Dermis lymphatic vessel endothelial cell (primary cell): ENCODE data around the gene ATF1. TPM values are rescaled to one million over a fixed set of nuclear protein-coding genes. Genes with fewer than 3 reads are reported as not detected.

ENCODE experiments used
- total RNA-seq: library from RNA; depleted of rRNA; stranded (reverse); fragments of >200 nt; gene quantifications from 2 replicates; pipeline ENCODE4 v1.2.1, GENCODE V29; 2014

Gene ATF1
- total RNA-seq: 21.6 and 27.7 TPM in 2 replicates

DNA sequence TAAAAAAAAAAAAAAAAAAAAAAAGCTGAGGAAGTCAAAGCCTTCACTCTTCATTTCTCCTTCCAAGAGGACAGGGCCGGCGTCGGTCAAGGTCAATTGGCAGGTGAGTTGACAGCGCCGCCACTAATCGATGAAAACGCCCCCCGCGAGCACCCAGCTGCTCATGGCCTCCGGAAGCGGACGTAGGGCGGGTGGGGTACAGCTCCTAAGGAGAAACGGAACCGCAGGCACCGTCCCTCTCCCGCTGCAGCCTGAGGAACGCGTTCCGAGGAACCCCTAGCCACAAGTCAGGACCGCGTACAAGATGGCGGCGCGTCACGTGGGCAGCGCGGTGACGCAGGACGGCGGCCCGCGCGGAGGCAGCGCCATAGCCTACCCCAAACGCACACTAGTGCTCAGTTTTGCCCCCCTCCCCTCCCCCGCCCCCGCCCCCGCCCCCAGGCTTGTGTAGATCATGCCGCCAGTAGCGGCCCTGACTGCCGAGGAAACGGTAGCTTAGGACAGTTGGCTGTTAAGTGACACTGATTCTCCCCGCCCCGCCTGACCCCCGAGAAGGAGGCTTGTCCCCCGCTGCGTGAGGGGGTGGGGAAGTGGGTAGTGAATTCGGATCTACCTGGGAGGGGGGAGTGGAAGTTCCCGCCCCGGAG lies at the start of gene ATF1:
TSS of gene ATF1 (plus strand) at position 463 of the 647 bp plus-strand sequence. CDS start 16,045 bp downstream, outside the sequence.

GRCh38 chr12:50842637-50843493 lies 79.0 kb downstream of the ATF1 start, which contains the start of gene TMPRSS12:
TSS of gene TMPRSS12 (plus strand) at chr12:50842926. CDS start at chr12:50842965, 39 bp downstream.

Other genes starting within 250 kb of the ATF1 start
- gene TMPRSS12, start 78.8 kb downstream of the ATF1 start, total RNA-seq: not detected in 2 replicates
- not detected in 2 replicates for gene HIGD1C, start 188.4 kb downstream of the ATF1 start, total RNA-seq